Common myeloid progenitor, CD34-positive (primary cell): ENCODE measurements around the gene NSDHL.

Experiments
- CTCF ChIA-PET: fragments of 350-600 bp; sonication (Branson Sonifier 250); formaldehyde crosslinking; loops from one replicate; lab custom pipeline; 2021; ENCODE audit warnings: antibody characterized with exemption; lab: Charles Lee
- POLR2A ChIA-PET: fragments of 350-600 bp; sonication (Branson Sonifier 250); formaldehyde crosslinking; loops from one replicate; lab custom pipeline; 2021; ENCODE audit warnings: antibody characterized with exemption; lab: Charles Lee
- DNase-seq, 3 donors: peaks; one replicate each; pipeline versions ENCODE4 v3.0.0 to v3.0.0-alpha.2; 2013
- H3K27ac ChIP-seq, 2 experiments: 1 replicate in 1 of 2; 2 replicates in 1 of 2; pipeline ENCODE4 v1.7.0; 2013; ENCODE audit warnings: inconsistent platforms in 2 of 2, low read length in 2 of 2, mild to moderate bottlenecking in 2 of 2, low read depth in 1 of 2, moderate library complexity in 1 of 2; ENCODE audit not compliant: severe bottlenecking in 2 of 2, insufficient read depth in 1 of 2, poor library complexity in 1 of 2
- H3K27me3 ChIP-seq, 5 experiments: replicated peaks in 2 of 5; 1 replicate in 3 of 5; 2 replicates in 2 of 5; pipeline versions ENCODE4 v1.6.1 to v1.7.0; 2013; ENCODE audit warnings: low read length in 4 of 5, mild to moderate bottlenecking in 2 of 5, moderate library complexity in 2 of 5, inconsistent platforms in 1 of 5; ENCODE audit not compliant: insufficient read depth in 5 of 5, control insufficient read depth in 4 of 5
- H3K36me3 ChIP-seq, 4 experiments: 1 replicate in 2 of 4; 2 replicates in 2 of 4; pipeline versions ENCODE4 v1.6.1 to v1.7.0; 2013; ENCODE audit warnings: low read length in 3 of 4, control low read depth in 1 of 4, mild to moderate bottlenecking in 1 of 4; ENCODE audit not compliant: control insufficient read depth in 4 of 4, insufficient read depth in 4 of 4
- H3K4me1 ChIP-seq, 4 experiments: 1 replicate in 3 of 4; 2 replicates in 1 of 4; pipeline versions ENCODE4 v1.6.1 to v1.7.1; 2013; ENCODE audit warnings: low read length in 3 of 4, mild to moderate bottlenecking in 3 of 4, control low read depth in 1 of 4, inconsistent platforms in 1 of 4, moderate library complexity in 1 of 4; ENCODE audit not compliant: control insufficient read depth in 4 of 4, insufficient read depth in 4 of 4; ENCODE audit errors: control extremely low read depth in 1 of 4
- H3K4me3 ChIP-seq, 7 experiments: 1 replicate in 4 of 7; 2 replicates in 3 of 7; pipeline versions ENCODE4 v1.5.1 to v1.7.0; 2013; ENCODE audit warnings: mild to moderate bottlenecking in 7 of 7, low read length in 6 of 7, moderate library complexity in 6 of 7, inconsistent platforms in 2 of 7, low read depth in 2 of 7, control low read depth in 1 of 7; ENCODE audit not compliant: insufficient read depth in 4 of 7, control insufficient read depth in 1 of 7; ENCODE audit errors: extremely low read depth in 1 of 7
- H3K9me3 ChIP-seq, 5 experiments: 1 replicate in 4 of 5; 2 replicates in 1 of 5; pipeline versions ENCODE4 v1.6.1 to v1.7.1; 2013; ENCODE audit warnings: low read length in 4 of 5, mild to moderate bottlenecking in 2 of 5, inconsistent platforms in 1 of 5, low read depth in 1 of 5, moderate library complexity in 1 of 5; ENCODE audit not compliant: control insufficient read depth in 4 of 5, insufficient read depth in 2 of 5; ENCODE audit errors: control extremely low read depth in 1 of 5
- WGBS: methylation state at CpG from one replicate; pipeline ENCODE4 v1.1.5; 2013; ENCODE audit not compliant: insufficient coverage; 5-methylcytosine and 5-hydroxymethylcytosine counted together

The NSDHL gene

DNA sequence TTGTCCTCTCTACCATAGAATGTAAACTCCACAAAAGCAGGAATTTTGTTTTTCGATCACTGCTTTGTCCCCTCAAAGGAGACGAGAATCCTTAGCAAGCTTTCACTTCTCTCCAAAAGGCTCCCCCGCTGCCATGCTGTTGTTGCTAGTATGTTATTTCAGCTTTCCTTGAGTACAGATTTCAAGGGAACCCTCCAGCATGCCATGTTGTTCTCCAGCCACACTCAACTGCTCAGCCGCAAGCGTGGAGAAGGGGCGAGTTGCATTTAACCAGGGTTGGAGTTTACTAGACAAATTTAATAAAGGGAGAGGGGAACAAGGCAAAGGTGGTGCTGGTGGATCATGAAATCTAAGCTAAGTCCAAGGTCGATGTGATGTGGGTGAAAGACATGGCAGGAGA lies 23.1 kb downstream of the NSDHL start:
- 100% methylated on average over 1 of the region's 7 CpGs for WGBS
- peaks cover 0 to 5% (median 2%) of the 10 kb centered on the region in 4 experiments for H3K4me1 ChIP-seq
- H3K36me3 ChIP-seq = peaks cover 2 to 42% (median 20%) of the 10 kb centered on the region in 4 experiments
- no peak overlapping the region for H3K4me3 ChIP-seq
- ChIA-PET POLR2A (no interaction called here), CTCF (no interaction called here)
- H3K9me3 ChIP-seq = no peaks in the 10 kb centered on the region
- DNase-seq = no peak
- H3K27ac ChIP-seq = no peak overlapping the region
- peaks cover 0 to 4% (median 0%) of the 10 kb centered on the region in 5 experiments for H3K27me3 ChIP-seq

DNA sequence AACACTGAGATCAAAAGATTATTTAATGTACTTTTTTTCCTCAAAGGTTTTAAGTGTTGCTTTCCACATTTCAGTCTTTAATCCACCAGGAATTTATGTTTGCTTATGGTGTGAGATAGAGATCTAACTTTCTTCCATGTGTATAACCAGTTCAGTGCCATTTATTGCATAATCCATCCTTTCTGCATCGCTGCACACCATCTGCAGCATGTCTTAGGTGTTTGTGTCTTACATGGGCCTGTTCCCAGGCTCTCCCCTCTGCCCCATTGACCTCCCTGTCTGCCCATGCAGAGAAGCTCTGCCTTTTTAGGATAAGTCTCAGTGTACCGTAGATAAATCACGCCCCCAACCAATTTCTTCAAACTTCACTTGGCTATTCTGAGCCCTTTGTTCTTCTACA lies 30.3 kb downstream of the NSDHL start:
- CTCF ChIA-PET = no interaction called here
- POLR2A ChIA-PET = no interaction called here
- H3K36me3 ChIP-seq = peaks cover 3 to 47% (median 24%) of the 10 kb centered on the region in 4 experiments
- H3K4me3 ChIP-seq = no peak overlapping the region
- no peak overlapping the region for H3K27ac ChIP-seq
- H3K9me3 ChIP-seq = no peaks in the 10 kb centered on the region
- H3K4me1 ChIP-seq = no peaks in the 10 kb centered on the region
- WGBS = 100% methylated on average over 1 of the region's 3 CpGs
- no peak for DNase-seq
- H3K27me3 ChIP-seq = peaks cover 0 to 3% (median 0%) of the 10 kb centered on the region in 5 experiments

DNA sequence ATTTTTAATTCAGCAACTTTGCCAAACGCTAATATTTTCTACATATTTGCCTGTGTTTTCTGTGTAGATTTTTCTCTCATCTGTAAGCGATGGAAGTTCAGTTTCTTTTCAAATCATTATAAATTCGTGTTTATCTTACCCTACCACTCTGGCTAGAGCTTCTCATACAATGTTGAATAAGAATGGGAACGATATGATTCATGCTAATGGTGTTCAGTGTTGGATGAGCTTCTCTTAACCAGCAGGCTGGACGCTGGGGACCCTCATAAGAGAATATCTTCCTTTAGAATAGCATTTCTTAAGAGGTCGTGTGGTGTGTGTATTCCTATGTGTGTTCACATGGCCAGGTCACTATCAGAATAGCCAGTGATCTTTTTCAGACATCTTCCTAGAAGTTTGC lies 31.0 kb downstream of the NSDHL start:
- no peaks in the 10 kb centered on the region for H3K9me3 ChIP-seq
- POLR2A ChIA-PET = no interaction called here
- H3K27me3 ChIP-seq = peaks cover 0 to 3% (median 0%) of the 10 kb centered on the region in 5 experiments
- no peak overlapping the region for H3K4me3 ChIP-seq
- CTCF ChIA-PET = no interaction called here
- 83% methylated on average over 1 of the region's 6 CpGs for WGBS
- H3K4me1 ChIP-seq = no peaks in the 10 kb centered on the region
- DNase-seq = no peak
- peaks cover 3 to 52% (median 28%) of the 10 kb centered on the region in 4 experiments for H3K36me3 ChIP-seq
- H3K27ac ChIP-seq = no peak overlapping the region

DNA sequence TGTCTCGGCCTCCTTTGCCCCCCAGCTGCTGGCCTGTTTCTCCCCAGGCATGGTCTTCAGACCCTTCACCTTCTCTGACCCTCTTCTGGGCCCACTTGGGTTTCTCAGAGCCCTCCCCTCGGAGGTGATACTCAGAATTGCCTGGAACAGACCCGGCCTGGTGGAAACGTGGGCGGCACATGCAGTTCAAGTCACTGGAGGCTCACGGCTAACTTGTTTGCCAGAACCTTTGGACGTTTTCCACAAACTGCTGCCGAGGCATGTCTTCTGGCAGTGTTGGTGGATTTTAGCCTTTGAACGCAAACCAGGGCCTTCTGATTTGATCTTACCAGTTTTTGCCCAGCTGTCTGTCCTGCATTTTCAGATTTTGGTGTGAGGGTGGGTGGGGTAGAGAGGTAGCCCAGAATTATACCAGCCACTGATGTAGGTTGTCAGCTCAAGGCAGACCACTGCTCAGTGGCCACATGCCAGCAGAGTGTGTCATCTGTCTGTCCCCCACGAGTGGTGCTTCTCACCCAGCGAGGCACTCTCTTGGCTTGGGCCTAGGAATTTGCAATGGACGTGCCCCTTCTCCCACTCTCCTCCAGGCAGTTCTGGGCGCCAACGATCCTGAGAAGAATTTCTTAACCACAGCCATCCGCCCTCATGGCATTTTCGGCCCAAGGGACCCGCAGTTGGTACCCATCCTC lies 34.5 kb downstream of the NSDHL start:
- ChIA-PET CTCF (no interaction called here), POLR2A (no interaction called here)
- Histone ChIP-seq H3K27ac (no peak overlapping the region), H3K4me1 (no peaks in the 10 kb centered on the region), H3K4me3 (no peak overlapping the region), H3K9me3 (no peaks in the 10 kb centered on the region), H3K36me3 (peaks cover 2 to 62% (median 34%) of the 10 kb centered on the region in 4 experiments), H3K27me3 (peaks cover 0 to 3% (median 0%) of the 10 kb centered on the region in 5 experiments)
- WGBS = 89% methylated on average over 16 of the region's 17 CpGs
- no peak for DNase-seq

DNA sequence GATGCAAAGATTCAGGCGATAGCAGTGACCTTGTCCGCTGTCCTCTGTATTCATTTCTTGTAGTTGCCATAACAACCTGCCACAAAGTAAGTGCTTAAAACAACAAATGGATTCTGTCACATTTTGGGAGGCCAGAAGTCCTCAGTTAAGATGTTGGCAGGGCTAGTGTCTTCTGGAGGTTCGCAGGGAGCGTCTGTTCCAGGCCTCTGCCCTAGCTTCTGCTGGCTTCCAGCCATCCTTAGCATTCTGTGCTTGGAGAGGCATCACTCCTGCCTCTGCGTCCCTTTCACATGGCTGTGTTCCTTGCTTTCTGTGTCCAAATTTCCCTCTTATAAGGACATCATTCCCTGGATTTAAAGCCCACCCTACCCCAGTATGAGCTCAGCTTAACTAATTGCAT lies 35.5 kb downstream of the NSDHL start:
- peaks cover 2 to 63% (median 33%) of the 10 kb centered on the region in 4 experiments for H3K36me3 ChIP-seq
- ChIA-PET POLR2A (no interaction called here), CTCF (no interaction called here)
- H3K4me1 ChIP-seq = no peaks in the 10 kb centered on the region
- H3K27ac ChIP-seq = no peak overlapping the region
- H3K27me3 ChIP-seq = peaks cover 0 to 3% (median 0%) of the 10 kb centered on the region in 5 experiments
- WGBS = 91% methylated on average over 5 of the region's 5 CpGs
- no peak overlapping the region for H3K4me3 ChIP-seq
- no peaks in the 10 kb centered on the region for H3K9me3 ChIP-seq
- no peak for DNase-seq

DNA sequence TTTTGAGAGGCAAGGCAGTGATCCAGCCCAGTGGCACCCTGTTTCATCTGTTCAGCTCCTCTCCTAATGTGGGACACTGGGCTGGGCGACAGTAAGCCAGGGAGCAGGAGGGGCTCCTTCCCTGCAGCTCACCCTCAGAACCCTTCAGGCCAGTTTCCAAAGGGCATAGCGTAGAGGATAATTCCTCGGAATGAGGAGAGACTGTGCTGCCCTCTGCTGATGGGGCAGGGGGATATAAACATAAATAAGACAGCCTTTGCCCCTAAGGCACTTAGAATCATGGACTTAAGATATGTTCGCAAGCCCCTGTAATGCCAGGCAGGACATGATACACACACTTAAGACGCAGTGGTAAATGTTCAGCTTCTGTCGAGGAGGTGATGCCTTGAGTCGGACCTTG lies 39.1 kb downstream of the NSDHL start:
- no peak for DNase-seq
- CTCF ChIA-PET = interaction anchor here (1.0 kb wide), 2 partner anchors 9 to 57 kb away, joined by 3 read pairs; no protein-coding TSS in a partner anchor

DNA sequence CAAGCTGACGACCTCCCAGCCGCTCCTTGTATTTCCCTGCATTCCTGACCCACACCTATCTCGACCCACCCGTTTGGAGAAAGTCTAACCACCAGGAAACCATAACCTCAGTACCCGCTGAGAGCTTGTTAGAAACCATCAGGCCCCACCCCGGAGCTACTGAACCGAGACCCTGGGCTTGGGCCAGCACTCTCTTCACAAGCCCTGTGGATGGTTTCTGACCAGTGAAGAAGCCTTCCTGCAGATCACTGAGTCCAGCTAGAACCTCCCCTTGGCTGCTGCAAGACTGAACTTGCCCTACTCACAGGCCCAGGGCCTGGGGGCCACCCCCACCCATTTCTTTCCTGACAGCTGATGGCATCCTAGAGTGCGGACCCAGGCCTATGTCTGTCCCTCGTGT lies 40.4 kb downstream of the NSDHL start:
- peaks cover 2 to 36% (median 20%) of the 10 kb centered on the region in 4 experiments for H3K36me3 ChIP-seq
- H3K4me3 ChIP-seq = no peak overlapping the region
- ChIA-PET CTCF (interaction anchor here (0.6 kb wide), 1 partner anchor 1128 kb away, joined by 3 read pairs; no protein-coding TSS in a partner anchor), POLR2A (no interaction called here)
- no peak for DNase-seq
- H3K4me1 ChIP-seq = no peaks in the 10 kb centered on the region
- WGBS = 83% methylated on average over 9 of the region's 9 CpGs
- H3K27me3 ChIP-seq = peaks cover 0 to 3% (median 0%) of the 10 kb centered on the region in 5 experiments
- H3K27ac ChIP-seq = no peak overlapping the region
- no peaks in the 10 kb centered on the region for H3K9me3 ChIP-seq

More for the DNA sequence above, 39.1 kb downstream of the NSDHL start:
- Histone ChIP-seq H3K4me3 (no peak overlapping the region), H3K27me3 (no peaks in the 10 kb centered on the region), H3K4me1 (no peaks in the 10 kb centered on the region), H3K27ac (no peak overlapping the region), H3K36me3 (peaks cover 2 to 48% (median 28%) of the 10 kb centered on the region in 4 experiments), H3K9me3 (no peaks in the 10 kb centered on the region)
- 80% methylated on average over 6 of the region's 7 CpGs for WGBS
- POLR2A ChIA-PET = no interaction called here
